ENCODE results near the gene CDC5L. TPM values are rescaled to one million over a fixed set of nuclear protein-coding genes. Genes with fewer than 3 reads are reported as not detected.

Gene CDC5L
- total and polyA plus RNA-seq, 3 donors from 2014 or later: 19.7 to 20.5 (median 20.3) TPM

DNA sequence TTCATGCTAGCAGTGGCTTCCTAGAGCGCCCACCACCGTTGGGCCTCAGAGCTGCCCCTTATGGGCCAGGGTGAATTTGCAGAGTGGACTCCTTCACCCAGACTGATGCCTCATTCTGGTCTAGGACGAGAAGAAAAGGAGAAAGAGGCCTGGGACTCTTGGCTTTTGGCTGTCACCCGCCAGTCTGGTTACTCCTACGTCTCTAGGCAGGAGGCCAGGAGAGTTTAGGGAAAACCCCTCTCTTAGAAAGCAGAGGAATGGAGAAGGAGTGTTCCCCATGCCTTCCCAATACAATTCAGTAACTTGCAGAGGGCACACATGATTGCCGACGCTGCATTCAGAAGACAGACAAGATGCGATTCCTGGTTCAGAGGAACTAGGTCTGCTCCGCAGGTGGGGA is 70.1 kb downstream of the CDC5L start:
- Histone ChIP-seq H3K9me3 (no peaks in the 10 kb centered on the region), H3K4me1 (peaks cover 14% of the 10 kb centered on the region), H3K36me3 (ENCODE audit: low read depth, missing control alignments) (no peaks in the 10 kb centered on the region), H3K27ac (no peak overlapping the region), H3K27me3 (no peaks in the 10 kb centered on the region), H3K4me3 (no peak overlapping the region)
- intact Hi-C loops (cut with DNase I; ENCODE audit: low total_unique reads): loop anchor here (10.0 kb wide), 1 partner anchor 193 kb away; the partner anchor contains the start of gene NFKBIE
- WGBS, 2 donors: 70 to 78% methylated on average over 9 of the region's 9 CpGs
- DNase-seq: no peak
- TF ChIP-seq POLR2A (IDR thresholded peaks at IDR 0.05): no peak
- TF ChIP-seq, protein P1, sequence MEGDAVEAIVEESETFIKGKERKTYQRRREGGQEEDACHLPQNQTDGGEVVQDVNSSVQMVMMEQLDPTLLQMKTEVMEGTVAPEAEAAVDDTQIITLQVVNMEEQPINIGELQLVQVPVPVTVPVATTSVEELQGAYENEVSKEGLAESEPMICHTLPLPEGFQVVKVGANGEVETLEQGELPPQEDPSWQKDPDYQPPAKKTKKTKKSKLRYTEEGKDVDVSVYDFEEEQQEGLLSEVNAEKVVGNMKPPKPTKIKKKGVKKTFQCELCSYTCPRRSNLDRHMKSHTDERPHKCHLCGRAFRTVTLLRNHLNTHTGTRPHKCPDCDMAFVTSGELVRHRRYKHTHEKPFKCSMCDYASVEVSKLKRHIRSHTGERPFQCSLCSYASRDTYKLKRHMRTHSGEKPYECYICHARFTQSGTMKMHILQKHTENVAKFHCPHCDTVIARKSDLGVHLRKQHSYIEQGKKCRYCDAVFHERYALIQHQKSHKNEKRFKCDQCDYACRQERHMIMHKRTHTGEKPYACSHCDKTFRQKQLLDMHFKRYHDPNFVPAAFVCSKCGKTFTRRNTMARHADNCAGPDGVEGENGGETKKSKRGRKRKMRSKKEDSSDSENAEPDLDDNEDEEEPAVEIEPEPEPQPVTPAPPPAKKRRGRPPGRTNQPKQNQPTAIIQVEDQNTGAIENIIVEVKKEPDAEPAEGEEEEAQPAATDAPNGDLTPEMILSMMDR (IDR thresholded peaks at IDR 0.05): no peak

DNA sequence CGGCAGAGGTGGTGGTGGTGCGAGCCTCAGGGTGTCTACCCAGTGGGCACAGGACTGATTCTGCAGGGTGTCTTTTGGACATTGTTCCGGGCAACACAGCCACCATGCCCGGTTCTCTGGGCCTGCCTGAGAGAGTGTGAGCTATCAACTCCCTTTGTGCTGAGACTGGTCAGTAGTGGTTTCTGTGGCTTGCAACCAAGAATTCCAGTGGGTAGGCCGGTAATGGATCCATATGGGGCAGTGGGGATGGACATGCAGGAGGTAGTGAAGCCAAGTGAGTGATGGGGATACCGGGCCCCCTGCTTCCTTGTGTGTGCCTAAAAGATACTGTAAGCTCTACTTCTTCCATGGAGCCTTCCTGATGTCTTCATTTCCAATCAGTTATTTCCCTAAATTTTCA is 71.0 kb downstream of the CDC5L start:
- Histone ChIP-seq H3K9me3 (no peaks in the 10 kb centered on the region), H3K36me3 (ENCODE audit: low read depth, missing control alignments) (no peaks in the 10 kb centered on the region), H3K4me3 (no peak overlapping the region), H3K27ac (no peak overlapping the region), H3K4me1 (peaks cover 18% of the 10 kb centered on the region), H3K27me3 (no peaks in the 10 kb centered on the region)
- intact Hi-C loops (cut with DNase I; ENCODE audit: low total_unique reads): loop anchor here (10.0 kb wide), 1 partner anchor 194 kb away; the partner anchor contains the start of gene NFKBIE
- no peak for DNase-seq
- TF ChIP-seq, protein P1 (IDR thresholded peaks at IDR 0.05): no peak
- TF ChIP-seq POLR2A (IDR thresholded peaks at IDR 0.05): no peak
- 100% methylated on average over 6 of the region's 6 CpGs for WGBS, 2 donors

DNA sequence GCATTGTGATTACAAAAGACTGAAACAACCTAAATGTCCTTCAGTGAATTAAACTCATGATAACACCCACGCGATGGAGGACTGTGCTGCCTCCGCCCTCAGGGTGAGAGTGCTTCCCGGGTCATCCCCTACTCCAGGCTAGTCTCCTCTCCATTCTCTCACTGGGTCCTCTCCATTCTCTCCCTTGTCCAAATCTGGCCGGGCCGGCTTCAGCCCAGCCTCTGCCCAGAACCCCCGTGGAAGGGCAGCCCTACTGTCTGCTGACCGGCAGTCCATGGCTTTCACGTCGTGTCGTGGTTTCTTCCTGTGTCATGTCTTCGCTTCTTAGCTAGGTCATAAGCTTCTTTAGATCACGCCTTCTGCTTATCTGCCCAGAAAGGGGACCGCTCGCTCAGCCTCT is 74.8 kb downstream of the CDC5L start:
- 80 to 84% methylated on average over 15 of the region's 15 CpGs for WGBS, 2 donors
- intact Hi-C loops (cut with DNase I; ENCODE audit: low total_unique reads): no loop called here

DNA sequence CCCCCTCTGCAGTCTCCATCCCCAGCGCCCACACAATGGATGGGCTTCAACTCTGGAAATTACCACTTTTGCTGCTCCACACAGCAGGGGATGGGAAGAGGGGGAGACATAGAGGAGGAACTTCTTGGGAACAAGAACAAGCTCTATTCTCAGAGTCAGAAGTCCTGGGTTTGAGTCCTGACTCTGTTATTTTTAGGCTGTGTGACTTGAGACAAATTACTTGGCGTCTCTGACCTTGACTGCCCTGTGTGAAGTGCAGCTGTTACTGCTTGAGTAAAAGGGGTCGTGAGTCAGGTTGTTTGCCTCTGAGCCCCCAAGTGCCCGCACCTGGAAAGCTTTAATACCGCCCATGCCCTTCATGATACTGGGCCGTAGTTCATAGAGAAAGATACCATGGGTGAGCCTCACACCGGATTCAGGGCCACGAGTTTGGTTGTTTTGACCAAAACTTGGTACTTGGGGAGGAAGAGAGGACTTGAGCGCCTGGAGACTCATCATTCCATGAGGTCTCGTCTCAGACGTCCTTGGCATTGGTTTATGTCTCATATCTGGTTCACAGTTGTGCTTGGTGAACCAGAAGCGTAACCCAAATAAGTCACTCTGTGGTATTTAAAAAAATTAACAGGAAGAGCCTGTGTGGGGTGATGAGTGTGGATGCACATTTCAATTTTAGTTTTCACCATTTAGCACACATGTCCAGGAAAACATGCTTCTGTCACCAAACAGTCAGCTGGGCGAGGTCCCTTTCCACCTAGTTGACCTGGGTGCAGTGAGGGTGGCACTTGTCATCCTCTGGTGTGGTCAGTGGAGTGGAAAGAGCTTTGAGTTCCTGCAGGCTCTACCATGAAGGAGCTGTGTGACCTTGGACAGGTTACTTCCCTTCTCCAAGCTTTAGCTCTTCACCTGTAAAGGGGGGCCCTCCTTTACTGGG is 75.6 kb downstream of the CDC5L start:
- WGBS, 2 donors: 76 to 85% methylated on average over 13 of the region's 13 CpGs
- no peak overlapping the region for H3K4me3 ChIP-seq
- DNase-seq: no peak
- H3K36me3 ChIP-seq (ENCODE audit: low read depth, missing control alignments): no peaks in the 10 kb centered on the region
- TF ChIP-seq POLR2A (IDR thresholded peaks at IDR 0.05): no peak
- TF ChIP-seq, protein P1 (IDR thresholded peaks at IDR 0.05): no peak
- intact Hi-C loops (cut with DNase I; ENCODE audit: low total_unique reads): no loop called here
- H3K27me3 ChIP-seq: no peaks in the 10 kb centered on the region
- peak overlapping the region in 1 of 2 donors; percentile 46 for H3K27ac ChIP-seq
- H3K4me1 ChIP-seq: peaks cover 25% of the 10 kb centered on the region
- no peaks in the 10 kb centered on the region for H3K9me3 ChIP-seq

More for the DNA sequence above, 74.8 kb downstream of the CDC5L start:
- Histone ChIP-seq H3K27ac (no peak overlapping the region), H3K4me3 (no peak overlapping the region), H3K27me3 (no peaks in the 10 kb centered on the region), H3K4me1 (peaks cover 29% of the 10 kb centered on the region), H3K36me3 (ENCODE audit: low read depth, missing control alignments) (no peaks in the 10 kb centered on the region), H3K9me3 (no peaks in the 10 kb centered on the region)
- TF ChIP-seq, protein P1 (IDR thresholded peaks at IDR 0.05): no peak
- no peak for TF ChIP-seq POLR2A (IDR thresholded peaks at IDR 0.05)
- no peak for DNase-seq
